Muscle of back (tissue), 11 donors: Measurements from ENCODE around the gene TIMP2. TPM values are rescaled to one million over a fixed set of nuclear protein-coding genes. Genes with fewer than 3 reads are reported as not detected.
A peak's percentile ranks its signal among the peaks of the same experiment; 100 is the strongest.

ENCODE experiments used
- DNase-seq, 3 donors: peaks; one replicate each; pipeline versions ENCODE4 v3.0.0 to v3.0.0-alpha.2; 2013
- polyA plus RNA-seq, 10 donors: library from polyadenylated mRNA; unstranded; fragments of 120-200 nt; gene quantifications; one replicate each; pipeline ENCODE4 v1.2.1, GENCODE V29; 2013; ENCODE audit not compliant: insufficient read length in 10 of 10

The TIMP2 gene
- polyA plus RNA-seq, 10 donors, result 178 to 277 (median 220) TPM

DNA sequence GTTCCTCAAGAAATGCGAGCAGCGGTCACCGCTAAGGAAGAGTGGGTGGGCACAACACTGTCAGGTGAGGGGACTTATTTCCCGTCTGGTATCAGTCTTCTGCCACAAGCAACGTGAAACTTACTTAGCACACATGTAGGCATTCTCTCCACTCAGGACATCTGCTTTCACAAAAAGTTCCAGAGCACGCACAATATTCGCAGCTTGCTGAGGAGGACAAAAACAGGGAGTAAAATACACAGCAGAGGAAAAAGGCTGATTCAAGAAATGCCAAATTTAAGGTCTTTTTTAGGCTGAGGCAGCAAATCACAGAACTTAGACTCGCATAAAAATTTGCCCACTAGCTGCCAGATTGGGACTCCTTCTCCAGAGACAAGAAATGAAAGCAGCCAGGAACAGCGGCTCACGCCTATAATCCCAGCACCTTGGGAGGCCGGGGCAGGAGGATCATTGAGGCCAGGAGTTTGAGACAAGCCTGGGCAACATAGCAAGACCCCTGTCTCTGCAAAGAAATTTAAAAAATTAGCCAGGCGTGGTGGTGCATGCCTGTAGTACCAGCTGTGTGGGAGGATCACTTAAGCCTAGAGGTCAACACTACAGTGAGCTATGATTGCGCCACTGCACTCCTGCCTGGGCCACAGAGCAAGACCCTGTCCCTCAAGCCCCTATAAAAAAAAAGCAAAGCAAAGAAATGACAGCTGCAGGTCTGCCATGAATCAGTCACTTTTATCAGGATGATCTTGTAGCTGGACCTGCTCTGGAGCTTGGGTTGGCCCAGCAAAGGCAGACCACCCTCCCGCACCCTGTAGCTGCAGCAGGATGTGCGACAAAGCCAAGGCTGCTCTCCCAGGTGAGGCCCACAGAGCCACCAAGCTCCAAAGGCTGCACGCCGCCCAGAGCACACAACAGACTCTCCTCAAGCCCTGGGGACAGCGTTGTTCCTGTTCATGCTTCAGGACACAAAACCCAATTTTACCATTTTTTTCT is 105.1 kb downstream of the TIMP2 start:
- no peak for DNase-seq

DNA sequence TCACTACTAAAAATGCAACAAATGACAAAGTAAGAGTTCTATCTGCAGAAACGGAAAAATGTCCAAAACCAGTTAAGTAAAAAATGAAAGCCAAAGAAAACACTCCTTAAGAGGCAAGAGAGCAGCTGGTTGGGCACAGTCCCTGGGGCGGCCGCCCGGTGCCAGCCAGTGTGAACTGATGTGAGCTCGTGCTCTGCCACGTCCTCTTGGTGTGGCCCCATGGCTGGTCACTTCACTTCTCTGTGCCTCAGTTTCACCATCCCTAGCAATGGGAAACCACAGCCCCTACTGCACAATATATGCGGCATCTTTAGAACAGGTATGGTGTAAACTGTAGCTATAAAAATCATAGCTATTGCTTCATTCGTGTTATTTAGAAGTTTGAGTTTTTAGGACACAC is 105.8 kb downstream of the TIMP2 start:
- DNase-seq, result no peak

DNA sequence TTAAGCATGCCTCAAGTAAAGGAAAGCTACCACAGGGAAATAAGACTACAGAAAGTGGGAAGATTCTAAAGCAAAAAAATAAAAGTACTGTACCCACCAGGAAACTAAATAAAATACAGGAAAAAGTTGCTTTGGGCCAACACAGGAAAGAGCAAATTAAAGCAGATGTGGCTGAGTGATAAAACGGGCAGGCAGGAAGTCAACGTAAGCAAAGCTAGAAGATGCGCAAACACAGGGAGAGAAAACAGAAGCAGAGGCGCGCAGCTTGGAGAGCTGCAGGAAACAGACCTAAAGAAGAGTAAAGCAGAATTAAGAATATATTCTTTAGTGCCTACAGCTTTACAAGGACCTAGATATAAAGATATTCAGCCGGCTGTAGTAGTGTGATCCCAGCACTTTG is 106.3 kb downstream of the TIMP2 start:
- peak in 1 of 3 donors; percentile 50 for DNase-seq

DNA sequence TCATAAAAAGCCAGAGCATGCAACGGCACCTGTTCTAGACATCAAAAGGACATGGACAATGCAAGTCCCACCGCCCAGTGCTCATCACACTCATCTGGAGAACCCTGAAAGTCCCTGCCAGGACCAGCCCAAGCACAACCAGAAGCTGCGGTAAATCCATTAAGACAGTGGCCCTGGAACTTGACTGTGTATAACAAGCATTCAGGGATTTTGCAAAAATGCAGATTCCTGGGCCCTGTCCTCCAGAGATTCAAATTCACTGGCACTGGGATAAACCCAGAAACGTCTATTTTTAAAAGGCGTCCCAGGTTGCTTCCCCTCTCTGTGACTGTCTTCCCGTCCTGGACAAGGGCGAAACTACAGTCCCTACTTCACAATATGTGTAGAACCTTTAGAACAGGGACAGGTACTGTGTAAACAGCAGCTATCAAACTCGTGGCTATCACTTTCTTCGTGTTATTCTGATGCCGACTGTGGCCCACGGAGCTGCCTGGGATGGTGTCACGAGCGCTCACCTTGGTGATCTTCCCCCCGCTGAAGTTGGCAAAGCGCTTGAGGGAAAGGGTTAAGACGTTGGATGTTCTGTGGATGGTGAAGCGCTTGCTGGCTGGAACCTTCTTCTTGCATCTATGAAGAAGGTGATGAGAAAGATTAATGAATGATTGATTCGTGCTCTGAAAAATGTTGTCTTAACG is 106.9 kb downstream of the TIMP2 start:
- DNase-seq, result no peak

DNA sequence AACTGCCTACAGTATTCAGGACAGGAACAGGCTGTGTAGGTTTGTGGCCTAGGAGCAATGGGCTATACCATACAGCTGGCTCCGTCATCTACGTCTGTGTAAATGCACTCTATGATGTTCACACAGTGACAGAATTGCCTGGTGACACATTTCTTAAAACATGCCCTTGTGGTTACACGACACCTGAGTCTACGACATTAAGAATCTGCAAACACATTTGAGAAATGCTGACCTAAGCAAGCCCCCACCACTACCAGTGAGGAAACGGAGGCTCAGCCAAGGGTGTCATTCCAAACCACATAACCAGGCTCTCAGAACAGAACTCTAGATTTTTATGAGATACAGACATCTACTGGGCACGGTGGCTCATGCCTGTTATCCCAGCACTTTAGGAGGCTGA is 108.1 kb downstream of the TIMP2 start:
- DNase-seq, result no peak

DNA sequence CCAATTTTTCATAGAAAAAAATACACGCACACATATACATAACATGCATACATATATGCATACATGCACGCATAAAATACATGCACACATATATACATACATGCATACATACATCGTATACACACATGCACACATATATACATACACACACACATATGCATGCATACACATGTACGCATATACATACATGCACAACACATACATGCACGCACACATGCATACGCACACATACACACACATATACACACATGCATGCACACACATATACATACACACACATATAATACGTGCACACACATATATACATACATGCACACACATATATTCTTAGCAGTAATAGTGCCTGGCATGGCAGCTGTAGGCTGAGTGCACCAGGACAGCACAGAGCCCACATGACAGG is 109.5 kb downstream of the TIMP2 start:
- DNase-seq, result no peak

DNA sequence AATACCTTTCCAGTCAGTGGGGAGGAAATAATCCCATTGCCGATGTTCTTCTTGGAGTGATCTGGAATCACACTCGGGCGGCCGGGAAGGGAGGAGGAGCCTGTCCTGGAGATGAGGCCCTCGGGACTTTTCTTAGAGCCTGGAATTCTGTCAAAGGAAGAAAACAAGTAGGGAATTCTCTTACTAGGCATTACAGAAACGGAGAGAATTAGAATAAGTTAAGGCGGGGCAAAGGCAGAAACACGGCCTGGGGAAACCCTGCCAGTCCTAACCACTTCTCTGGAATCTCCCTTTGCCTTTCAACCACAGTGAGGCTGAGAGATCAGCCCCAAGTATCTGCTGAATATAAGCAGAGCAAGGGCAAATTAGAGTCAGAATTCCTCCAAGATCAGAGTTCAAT is 112.3 kb downstream of the TIMP2 start:
- peak in 1 of 3 donors; percentile 61 for DNase-seq

DNA sequence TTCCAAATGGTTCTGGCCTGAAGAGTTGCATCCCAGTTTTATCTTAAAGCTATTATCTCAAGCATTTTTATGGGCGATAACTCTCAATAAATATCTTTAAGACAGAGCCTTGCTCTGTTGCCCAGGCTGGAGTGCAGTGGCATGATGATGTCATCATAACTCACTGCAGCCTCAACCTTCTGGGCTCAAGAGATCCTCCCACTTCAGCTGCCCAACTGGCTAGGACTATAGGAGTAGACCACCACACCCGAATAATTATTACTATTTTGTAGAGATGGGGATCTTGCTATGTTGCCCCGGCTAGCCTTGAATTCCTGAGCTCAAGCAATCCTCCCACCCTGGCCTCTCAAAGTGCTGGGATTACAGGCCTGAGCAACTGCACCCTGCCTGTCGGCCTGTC is 117.0 kb downstream of the TIMP2 start:
- DNase-seq, result no peak

DNA sequence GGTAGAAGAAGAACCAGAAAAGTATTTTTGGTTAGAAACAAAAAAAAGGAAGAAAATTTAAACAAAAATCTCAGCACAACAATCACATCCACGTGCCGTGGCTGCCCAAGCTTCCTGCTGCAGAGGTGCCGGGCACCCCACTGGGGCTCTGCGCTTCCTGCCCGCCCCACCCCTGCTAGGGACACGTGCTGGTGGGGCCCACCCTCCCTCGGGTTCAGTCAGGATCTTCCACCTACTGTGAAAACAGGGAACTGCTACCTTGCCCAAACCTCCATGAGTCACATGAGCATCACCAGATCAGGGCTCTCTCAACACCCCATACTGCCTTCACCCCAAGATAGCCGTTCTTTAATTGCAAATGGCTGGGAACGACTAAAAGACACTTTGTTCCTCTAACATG is 118.7 kb downstream of the TIMP2 start:
- no peak for DNase-seq

DNA sequence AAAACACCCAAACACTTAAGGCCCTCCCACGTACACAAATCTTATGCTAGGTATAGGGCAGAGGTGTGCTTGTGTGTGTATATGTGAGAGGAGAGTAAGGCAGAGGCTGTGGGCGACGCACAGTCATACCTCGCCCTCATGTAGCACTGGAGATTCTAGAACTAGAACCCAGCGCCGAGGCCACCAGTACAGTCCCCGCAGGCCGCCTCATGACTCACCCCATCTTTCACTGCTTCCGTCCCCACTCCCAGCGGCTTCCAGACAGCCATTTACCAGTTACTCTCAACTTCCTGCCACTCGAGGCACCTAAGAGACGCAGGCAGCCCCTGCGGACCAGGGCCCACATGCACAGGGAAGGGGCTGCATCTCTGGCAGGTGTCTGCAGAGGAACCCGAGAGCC is 119.9 kb downstream of the TIMP2 start:
- DNase-seq, result no peak

DNA sequence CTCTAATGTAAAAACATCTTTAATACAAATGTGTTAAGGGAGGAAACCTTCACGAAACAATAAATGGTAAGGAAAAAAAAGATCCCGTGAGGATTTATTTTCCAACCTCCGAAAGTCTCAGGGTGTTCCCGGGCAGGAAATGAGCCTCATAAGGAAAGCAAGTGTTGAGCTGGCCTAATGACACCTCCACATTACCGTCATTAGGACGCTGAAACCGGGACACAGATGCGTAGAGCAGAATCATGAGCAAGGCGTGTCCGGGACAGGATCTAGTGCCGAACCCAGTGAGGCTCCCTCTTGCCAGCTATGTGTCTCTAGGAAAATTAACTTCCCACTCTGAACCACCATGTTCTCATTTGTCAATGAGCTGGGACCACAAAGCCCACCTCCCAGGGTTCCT is 120.4 kb downstream of the TIMP2 start:
- DNase-seq, result no peak

DNA sequence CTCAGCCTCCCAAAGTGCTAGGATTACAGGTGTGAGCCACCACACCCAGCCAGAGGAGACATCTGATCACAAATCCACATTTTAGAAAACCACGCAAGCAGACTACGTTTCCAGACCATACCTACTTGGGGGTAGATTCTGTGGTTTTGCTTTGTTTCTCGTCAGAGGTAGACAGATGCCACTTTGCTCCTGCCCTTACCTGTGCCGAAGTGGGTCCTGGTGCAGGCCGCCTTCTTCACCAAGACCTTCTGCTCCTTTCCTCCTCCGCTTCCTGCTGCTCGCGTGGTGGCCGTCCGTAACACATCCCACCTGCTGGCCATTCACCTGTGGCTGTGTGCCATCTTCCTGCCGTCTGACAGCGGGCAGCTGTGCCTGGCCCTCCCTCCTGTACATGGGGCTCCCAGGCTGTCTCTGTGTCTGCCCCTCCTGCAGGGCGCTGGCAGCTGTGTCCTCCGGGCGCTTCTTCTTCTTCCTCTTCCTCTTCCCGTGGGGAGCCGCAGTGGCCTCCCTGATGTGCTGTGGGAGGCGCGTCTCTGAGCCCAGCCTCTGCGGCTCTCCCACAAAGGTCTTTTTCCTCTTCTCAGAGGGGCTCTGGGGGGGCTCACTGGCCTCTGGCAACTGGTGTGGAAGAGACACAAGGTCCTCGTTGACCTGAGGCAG is 121.9 kb downstream of the TIMP2 start:
- DNase-seq, result no peak

Other genes starting within 250 kb of the TIMP2 start
- 10 to 100 TPM; 16.8 to 25.9 (median 22.5) TPM for gene CYTH1, start 143.1 kb downstream of the TIMP2 start, polyA plus RNA-seq
- gene USP36, start 84.6 kb downstream of the TIMP2 start, polyA plus RNA-seq, result 10 to 100 TPM; 25.0 to 43.7 (median 31.2) TPM
- gene CEP295NL, start 22.2 kb downstream of the TIMP2 start, polyA plus RNA-seq, result under 1 TPM in 9 of 10 donors, not detected in 1; 0.09 to 0.69 (median 0.40) TPM
- gene LGALS3BP, start 54.5 kb upstream of the TIMP2 start, polyA plus RNA-seq, result 10 to 100 TPM; 33.1 to 74.6 (median 48.2) TPM
- 10 to 100 TPM; 23.6 to 37.8 (median 28.4) TPM for gene CANT1, start 84.4 kb upstream of the TIMP2 start, polyA plus RNA-seq
- gene C1QTNF1, start 98.8 kb upstream of the TIMP2 start, polyA plus RNA-seq, result 10 to 100 TPM in 2 of 10 donors, 1 to 10 TPM in 8; 4.0 to 15.5 (median 5.3) TPM
- 10 to 100 TPM; 13.0 to 25.2 (median 17.1) TPM for gene ENGASE, start 149.4 kb upstream of the TIMP2 start, polyA plus RNA-seq